ENCODE results near the gene PLSCR3.

DNA sequence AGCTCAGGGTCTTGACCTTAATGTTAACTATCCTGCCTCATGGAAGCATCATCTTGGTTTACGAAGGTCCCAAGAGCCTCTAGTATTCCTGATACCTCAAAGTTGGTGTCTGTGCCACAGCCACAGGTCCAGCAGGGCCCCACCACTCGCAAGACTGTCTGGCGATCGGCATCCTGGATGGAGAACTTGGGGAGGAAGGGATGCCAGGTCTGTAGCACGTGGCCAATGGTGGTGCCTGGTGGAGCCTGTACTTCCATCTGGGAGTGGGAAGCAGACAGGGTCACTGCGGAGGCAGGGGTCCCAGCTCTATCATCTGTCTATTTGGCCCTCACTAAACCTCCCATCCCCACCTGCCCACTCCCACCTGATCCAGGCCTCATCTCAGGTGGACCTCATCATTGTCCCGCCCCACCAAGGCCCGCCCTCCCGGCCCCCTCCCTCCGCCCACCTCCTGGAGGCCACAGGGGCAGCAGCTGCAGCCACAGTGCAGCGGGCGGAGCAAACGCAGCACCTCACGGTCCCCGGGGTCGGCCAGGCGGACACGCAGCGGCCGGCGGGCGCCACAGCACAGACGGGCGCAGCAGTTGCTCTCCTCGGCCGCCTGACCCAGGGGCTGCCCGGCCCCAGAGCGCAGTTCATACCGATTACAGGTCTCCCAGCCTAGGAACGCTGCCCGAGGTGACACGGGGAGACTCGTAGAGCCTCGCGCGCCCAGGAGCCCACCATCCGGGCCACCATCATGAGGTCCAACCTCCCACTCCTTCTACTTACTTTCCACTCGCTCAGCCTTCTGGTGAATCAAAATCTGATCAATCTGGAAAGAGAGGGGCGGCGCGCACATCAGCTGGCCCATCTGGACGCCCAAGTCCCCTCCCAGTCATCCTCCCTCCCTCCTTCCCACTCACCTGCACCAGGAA, 1.4 kb downstream of the PLSCR3 start:
- no peak for TF ChIP-seq CTCF (conservative IDR thresholded peaks at IDR 0.05; ENCODE audit: low read length)
- TF ChIP-seq EZH2phosphoT487 (IDR thresholded peaks at IDR 0.05; ENCODE audit: borderline replicate concordance, low read depth, low read length), result no peak

Measured in OCI-LY7 (cell line).